ENCODE results near the gene ARMC2. TPM values are rescaled to one million over a fixed set of nuclear protein-coding genes. Genes with fewer than 3 reads are reported as not detected.

ARMC2 gene
- total and polyA plus RNA-seq, 2 experiments from 2014 or later: 2.7 to 4.4 TPM

DNA sequence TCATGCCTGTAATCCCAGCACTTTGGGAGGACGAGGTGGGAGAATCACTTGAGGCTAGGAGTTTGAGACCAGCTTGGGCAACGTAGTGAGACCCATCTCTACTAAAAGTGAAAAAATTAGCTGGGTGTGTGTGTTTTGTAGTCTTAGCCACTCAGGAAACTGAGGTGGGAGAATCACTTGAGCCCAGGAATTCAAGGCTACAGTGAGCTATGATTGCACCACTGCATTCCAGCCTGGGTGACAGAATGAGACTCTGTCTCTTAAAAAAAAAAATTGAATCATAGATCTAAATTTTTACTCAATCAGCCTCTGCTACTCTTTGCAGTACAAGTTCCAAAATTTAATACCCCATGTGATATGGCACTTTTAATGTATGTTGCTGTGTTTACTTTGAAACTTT is 121.6 kb downstream of the ARMC2 start:
- no peaks in the 10 kb centered on the region for H3K9me3 Mint-ChIP-seq
- no peaks in the 10 kb centered on the region for H3K36me3 Mint-ChIP-seq (ENCODE audit: low read depth)
- peaks cover 31% of the 10 kb centered on the region for H3K4me1 Mint-ChIP-seq
- H3K4me3 ChIP-seq: no peak overlapping the region
- DNase-seq (ENCODE audit: low spot score): no peak
- no peaks in the 10 kb centered on the region for H3K9me2 ChIP-seq (ENCODE audit: insufficient read depth)
- H3K4me3 Mint-ChIP-seq: no peak overlapping the region
- H3K27ac Mint-ChIP-seq: no peak overlapping the region
- H3K27me3 ChIP-seq (ENCODE audit: insufficient read depth): no peaks in the 10 kb centered on the region
- no peaks in the 10 kb centered on the region for H3K79me2 ChIP-seq (replicated peaks; ENCODE audit: insufficient read depth)
- H3K4me2 ChIP-seq: no peak overlapping the region
- H2AFZ ChIP-seq: no peak overlapping the region
- H3K27me3 Mint-ChIP-seq (ENCODE audit: insufficient read depth, low read depth, poor library complexity): no peaks in the 10 kb centered on the region
- no peaks in the 10 kb centered on the region for H4K20me1 ChIP-seq (replicated peaks; ENCODE audit: insufficient read depth)
- TF ChIP-seq ZNF331 (CRISPR knock-in tag; IDR thresholded peaks at IDR 0.05; ENCODE audit: low read depth): no peak
- no peak for TF ChIP-seq CREB1 (CRISPR knock-in tag; IDR thresholded peaks at IDR 0.05; ENCODE audit: low read depth)
- TF ChIP-seq JUNB (IDR thresholded peaks at IDR 0.05; ENCODE audit: unreplicated experiment): no peak
- no peak for TF ChIP-seq EZH2 (IDR thresholded peaks at IDR 0.05; ENCODE audit: low read depth, unreplicated experiment)
- TF ChIP-seq, protein P1, sequence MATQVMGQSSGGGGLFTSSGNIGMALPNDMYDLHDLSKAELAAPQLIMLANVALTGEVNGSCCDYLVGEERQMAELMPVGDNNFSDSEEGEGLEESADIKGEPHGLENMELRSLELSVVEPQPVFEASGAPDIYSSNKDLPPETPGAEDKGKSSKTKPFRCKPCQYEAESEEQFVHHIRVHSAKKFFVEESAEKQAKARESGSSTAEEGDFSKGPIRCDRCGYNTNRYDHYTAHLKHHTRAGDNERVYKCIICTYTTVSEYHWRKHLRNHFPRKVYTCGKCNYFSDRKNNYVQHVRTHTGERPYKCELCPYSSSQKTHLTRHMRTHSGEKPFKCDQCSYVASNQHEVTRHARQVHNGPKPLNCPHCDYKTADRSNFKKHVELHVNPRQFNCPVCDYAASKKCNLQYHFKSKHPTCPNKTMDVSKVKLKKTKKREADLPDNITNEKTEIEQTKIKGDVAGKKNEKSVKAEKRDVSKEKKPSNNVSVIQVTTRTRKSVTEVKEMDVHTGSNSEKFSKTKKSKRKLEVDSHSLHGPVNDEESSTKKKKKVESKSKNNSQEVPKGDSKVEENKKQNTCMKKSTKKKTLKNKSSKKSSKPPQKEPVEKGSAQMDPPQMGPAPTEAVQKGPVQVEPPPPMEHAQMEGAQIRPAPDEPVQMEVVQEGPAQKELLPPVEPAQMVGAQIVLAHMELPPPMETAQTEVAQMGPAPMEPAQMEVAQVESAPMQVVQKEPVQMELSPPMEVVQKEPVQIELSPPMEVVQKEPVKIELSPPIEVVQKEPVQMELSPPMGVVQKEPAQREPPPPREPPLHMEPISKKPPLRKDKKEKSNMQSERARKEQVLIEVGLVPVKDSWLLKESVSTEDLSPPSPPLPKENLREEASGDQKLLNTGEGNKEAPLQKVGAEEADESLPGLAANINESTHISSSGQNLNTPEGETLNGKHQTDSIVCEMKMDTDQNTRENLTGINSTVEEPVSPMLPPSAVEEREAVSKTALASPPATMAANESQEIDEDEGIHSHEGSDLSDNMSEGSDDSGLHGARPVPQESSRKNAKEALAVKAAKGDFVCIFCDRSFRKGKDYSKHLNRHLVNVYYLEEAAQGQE (IDR thresholded peaks at IDR 0.05; ENCODE audit: unreplicated experiment): no peak
- TF ChIP-seq STAT1 (IDR thresholded peaks at IDR 0.05; ENCODE audit: unreplicated experiment): no peak
- TF ChIP-seq, protein P2, sequence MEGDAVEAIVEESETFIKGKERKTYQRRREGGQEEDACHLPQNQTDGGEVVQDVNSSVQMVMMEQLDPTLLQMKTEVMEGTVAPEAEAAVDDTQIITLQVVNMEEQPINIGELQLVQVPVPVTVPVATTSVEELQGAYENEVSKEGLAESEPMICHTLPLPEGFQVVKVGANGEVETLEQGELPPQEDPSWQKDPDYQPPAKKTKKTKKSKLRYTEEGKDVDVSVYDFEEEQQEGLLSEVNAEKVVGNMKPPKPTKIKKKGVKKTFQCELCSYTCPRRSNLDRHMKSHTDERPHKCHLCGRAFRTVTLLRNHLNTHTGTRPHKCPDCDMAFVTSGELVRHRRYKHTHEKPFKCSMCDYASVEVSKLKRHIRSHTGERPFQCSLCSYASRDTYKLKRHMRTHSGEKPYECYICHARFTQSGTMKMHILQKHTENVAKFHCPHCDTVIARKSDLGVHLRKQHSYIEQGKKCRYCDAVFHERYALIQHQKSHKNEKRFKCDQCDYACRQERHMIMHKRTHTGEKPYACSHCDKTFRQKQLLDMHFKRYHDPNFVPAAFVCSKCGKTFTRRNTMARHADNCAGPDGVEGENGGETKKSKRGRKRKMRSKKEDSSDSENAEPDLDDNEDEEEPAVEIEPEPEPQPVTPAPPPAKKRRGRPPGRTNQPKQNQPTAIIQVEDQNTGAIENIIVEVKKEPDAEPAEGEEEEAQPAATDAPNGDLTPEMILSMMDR (conservative IDR thresholded peaks at IDR 0.05; ENCODE audit: low read depth in 2 of 2): no peak
- no peak for TF ChIP-seq EZH2phosphoT487 (IDR thresholded peaks at IDR 0.05; ENCODE audit: unreplicated experiment)
- no peak for TF ChIP-seq NANOG (IDR thresholded peaks at IDR 0.05; ENCODE audit: borderline replicate concordance)
- TF ChIP-seq, protein P3, sequence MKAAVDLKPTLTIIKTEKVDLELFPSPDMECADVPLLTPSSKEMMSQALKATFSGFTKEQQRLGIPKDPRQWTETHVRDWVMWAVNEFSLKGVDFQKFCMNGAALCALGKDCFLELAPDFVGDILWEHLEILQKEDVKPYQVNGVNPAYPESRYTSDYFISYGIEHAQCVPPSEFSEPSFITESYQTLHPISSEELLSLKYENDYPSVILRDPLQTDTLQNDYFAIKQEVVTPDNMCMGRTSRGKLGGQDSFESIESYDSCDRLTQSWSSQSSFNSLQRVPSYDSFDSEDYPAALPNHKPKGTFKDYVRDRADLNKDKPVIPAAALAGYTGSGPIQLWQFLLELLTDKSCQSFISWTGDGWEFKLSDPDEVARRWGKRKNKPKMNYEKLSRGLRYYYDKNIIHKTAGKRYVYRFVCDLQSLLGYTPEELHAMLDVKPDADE (IDR thresholded peaks at IDR 0.05): no peak
- TF ChIP-seq POLR2AphosphoS5 (IDR thresholded peaks at IDR 0.05; ENCODE audit: low read depth): no peak
- TF ChIP-seq, protein P4, sequence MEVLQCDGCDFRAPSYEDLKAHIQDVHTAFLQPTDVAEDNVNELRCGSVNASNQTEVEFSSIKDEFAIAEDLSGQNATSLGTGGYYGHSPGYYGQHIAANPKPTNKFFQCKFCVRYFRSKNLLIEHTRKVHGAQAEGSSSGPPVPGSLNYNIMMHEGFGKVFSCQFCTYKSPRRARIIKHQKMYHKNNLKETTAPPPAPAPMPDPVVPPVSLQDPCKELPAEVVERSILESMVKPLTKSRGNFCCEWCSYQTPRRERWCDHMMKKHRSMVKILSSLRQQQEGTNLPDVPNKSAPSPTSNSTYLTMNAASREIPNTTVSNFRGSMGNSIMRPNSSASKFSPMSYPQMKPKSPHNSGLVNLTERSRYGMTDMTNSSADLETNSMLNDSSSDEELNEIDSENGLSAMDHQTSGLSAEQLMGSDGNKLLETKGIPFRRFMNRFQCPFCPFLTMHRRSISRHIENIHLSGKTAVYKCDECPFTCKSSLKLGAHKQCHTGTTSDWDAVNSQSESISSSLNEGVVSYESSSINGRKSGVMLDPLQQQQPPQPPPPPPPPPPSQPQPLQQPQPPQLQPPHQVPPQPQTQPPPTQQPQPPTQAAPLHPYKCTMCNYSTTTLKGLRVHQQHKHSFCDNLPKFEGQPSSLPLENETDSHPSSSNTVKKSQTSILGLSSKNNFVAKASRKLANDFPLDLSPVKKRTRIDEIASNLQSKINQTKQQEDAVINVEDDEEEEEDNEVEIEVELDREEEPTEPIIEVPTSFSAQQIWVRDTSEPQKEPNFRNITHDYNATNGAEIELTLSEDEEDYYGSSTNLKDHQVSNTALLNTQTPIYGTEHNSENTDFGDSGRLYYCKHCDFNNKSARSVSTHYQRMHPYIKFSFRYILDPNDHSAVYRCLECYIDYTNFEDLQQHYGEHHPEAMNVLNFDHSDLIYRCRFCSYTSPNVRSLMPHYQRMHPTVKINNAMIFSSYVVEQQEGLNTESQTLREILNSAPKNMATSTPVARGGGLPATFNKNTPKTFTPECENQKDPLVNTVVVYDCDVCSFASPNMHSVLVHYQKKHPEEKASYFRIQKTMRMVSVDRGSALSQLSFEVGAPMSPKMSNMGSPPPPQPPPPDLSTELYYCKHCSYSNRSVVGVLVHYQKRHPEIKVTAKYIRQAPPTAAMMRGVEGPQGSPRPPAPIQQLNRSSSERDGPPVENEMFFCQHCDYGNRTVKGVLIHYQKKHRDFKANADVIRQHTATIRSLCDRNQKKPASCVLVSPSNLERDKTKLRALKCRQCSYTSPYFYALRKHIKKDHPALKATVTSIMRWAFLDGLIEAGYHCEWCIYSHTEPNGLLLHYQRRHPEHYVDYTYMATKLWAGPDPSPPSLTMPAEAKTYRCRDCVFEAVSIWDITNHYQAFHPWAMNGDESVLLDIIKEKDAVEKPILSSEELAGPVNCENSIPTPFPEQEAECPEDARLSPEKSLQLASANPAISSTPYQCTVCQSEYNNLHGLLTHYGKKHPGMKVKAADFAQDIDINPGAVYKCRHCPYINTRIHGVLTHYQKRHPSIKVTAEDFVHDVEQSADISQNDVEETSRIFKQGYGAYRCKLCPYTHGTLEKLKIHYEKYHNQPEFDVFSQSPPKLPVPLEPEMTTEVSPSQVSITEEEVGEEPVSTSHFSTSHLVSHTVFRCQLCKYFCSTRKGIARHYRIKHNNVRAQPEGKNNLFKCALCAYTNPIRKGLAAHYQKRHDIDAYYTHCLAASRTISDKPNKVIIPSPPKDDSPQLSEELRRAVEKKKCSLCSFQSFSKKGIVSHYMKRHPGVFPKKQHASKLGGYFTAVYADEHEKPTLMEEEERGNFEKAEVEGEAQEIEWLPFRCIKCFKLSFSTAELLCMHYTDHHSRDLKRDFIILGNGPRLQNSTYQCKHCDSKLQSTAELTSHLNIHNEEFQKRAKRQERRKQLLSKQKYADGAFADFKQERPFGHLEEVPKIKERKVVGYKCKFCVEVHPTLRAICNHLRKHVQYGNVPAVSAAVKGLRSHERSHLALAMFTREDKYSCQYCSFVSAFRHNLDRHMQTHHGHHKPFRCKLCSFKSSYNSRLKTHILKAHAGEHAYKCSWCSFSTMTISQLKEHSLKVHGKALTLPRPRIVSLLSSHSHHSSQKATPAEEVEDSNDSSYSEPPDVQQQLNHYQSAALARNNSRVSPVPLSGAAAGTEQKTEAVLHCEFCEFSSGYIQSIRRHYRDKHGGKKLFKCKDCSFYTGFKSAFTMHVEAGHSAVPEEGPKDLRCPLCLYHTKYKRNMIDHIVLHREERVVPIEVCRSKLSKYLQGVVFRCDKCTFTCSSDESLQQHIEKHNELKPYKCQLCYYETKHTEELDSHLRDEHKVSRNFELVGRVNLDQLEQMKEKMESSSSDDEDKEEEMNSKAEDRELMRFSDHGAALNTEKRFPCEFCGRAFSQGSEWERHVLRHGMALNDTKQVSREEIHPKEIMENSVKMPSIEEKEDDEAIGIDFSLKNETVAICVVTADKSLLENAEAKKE (CRISPR knock-in tag; IDR thresholded peaks at IDR 0.05): no peak
- no peak for TF ChIP-seq ZNF114 (CRISPR knock-in tag; IDR thresholded peaks at IDR 0.05)
- no peak for ATAC-seq
- H3K27ac ChIP-seq (ENCODE audit: low read depth): no peak overlapping the region
- no peaks in the 10 kb centered on the region for H3K36me3 ChIP-seq (ENCODE audit: insufficient read depth)
- peaks cover 6% of the 10 kb centered on the region for H3F3A ChIP-seq (replicated peaks; ENCODE audit: low read depth)
- peaks cover 17% of the 10 kb centered on the region for H3K4me1 ChIP-seq (ENCODE audit: insufficient read depth)

Data from GM23338 (cell line).